Upper lobe of left lung (tissue), 6 donors: Measurements from ENCODE around the gene GCC1. TPM values are rescaled to one million over a fixed set of nuclear protein-coding genes. Genes with fewer than 3 reads are reported as not detected.

ENCODE experiments used
- ATAC-seq, 2 donors: fragments of 200-7000 bp; cut with Tn5 transposase; one replicate each; pipeline ENCODE4 v1.9.1; 2022; ENCODE audit warnings: mild to moderate bottlenecking in 2 of 2, moderate library complexity in 2 of 2; ENCODE audit not compliant: low FRiP score in 2 of 2
- DNase-seq, 2 donors: peaks; one replicate each; pipeline ENCODE4 v3.0.0-alpha.2; 2019 to 2020
- H3K27ac ChIP-seq, 4 donors: fragments of 200-600 bp; sonication (generic); one replicate each; pipeline ENCODE4 v1.5.1; 2016 to 2019
- H3K27me3 ChIP-seq, 4 donors: fragments of 200-600 bp; sonication (generic); one replicate each; pipeline ENCODE4 v1.5.1; 2017 to 2019
- H3K36me3 ChIP-seq, 4 donors: fragments of 200-600 bp; sonication (generic); one replicate each; pipeline ENCODE4 v1.5.1; 2016 to 2019
- H3K4me1 ChIP-seq, 4 donors: fragments of 200-600 bp; sonication (generic); one replicate each; pipeline ENCODE4 v1.5.1; 2018 to 2019
- H3K4me3 ChIP-seq, 4 donors: fragments of 200-600 bp; sonication (generic); one replicate each; pipeline ENCODE4 v1.5.1; 2017 to 2019; ENCODE audit warnings: mild to moderate bottlenecking in 2 of 4, moderate library complexity in 1 of 4
- H3K9me3 ChIP-seq, 4 donors: fragments of 200-600 bp; sonication (generic); one replicate each; pipeline ENCODE4 v1.5.1; 2018 to 2019
- EP300 ChIP-seq, 4 donors: sonication (generic); formaldehyde crosslinking; IDR thresholded peaks; one replicate each; pipeline ENCODE4 v1.5.1; 2017; ENCODE audit warnings: antibody characterized with exemption in 4 of 4, control low read depth in 2 of 4
- POLR2A ChIP-seq, 4 donors: fragments of 450-650 bp; IDR thresholded peaks; one replicate each; pipeline ENCODE4 v1.5.1; 2016 to 2017; ENCODE audit warnings: antibody characterized with exemption in 4 of 4, mild to moderate bottlenecking in 2 of 4
- POLR2AphosphoS5 ChIP-seq, 2 donors: sonication (generic); formaldehyde crosslinking; IDR thresholded peaks; one replicate each; pipeline ENCODE4 v1.5.1; 2017; ENCODE audit warnings: antibody characterized with exemption in 2 of 2
- WGBS, 2 donors: methylation state at CpG; one replicate each; pipeline ENCODE4 v1.1.5; 2017 to 2018; 5-methylcytosine and 5-hydroxymethylcytosine counted together
- total RNA-seq, 6 donors: library from RNA; depleted of rRNA in 4 of 6; stranded (reverse); fragments of >200 nt in 4 of 6; gene quantifications; one replicate each; pipeline versions ENCODE4 v1.1.0 to v1.2.1, GENCODE V29; 2016 to 2021
- TF ChIP-seq, protein P1 (sequence below), 6 experiments: fragments of 450-650 bp in 4 of 6; fragments of 200-600 bp in 2 of 6; sonication (generic) in 2 of 6; IDR thresholded peaks; one replicate each; pipeline ENCODE4 v1.5.1; 2016 to 2019; ENCODE audit warnings: antibody characterized with exemption in 6 of 6
- donor health status: DM: no; HTN: no; CAD: no; lungs with moderate emphysema.
- donor health status: DM: no; HTN: yes; CAD: no; lungs with severe emphysema.

GCC1 gene
- total RNA-seq, 6 donors from 2014 or later = 12.6 to 19.5 (median 17.4) TPM

DNA sequence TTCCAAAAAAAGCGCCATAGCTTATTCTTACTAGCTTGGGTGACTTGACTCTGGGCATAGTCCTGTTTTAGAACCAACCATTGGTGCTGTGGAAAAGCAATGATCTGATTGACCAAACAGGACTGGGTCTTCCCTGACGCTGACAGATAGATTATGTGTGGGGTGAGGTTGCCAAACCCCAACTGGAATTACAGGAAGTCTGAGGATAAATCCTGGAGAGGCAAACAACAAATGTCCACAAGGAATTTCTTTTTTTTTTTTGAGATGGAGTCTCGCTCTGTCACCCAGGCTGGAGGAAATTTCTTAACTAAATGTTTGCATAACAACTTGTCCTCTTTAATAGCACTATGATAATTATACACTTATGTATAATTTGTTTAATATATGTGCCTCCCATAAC lies 19.2 kb downstream of the GCC1 start:
- ATAC-seq = no peak

DNA sequence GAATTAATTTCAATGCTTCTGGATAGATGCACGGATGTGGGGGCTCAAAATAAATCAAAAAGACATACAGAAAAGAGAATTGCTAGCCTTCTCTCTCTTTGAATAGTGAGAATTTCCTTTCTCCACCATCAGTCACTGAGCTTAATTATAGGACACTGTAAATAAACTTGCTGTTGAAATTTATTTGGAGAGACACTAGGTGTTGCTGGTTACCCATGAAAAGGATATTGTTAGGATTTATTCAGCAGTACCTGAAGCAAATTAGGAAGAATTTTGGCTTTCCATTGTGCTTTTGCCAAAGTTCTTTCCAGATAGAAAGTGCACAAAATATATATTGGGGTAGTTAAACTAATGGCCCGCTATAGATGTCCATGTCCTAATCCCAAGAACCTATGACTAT lies 27.6 kb downstream of the GCC1 start:
- 75 to 82% methylated on average over 2 of the region's 2 CpGs for WGBS, 2 donors
- no peak for ATAC-seq
- TF ChIP-seq POLR2A (IDR thresholded peaks at IDR 0.05) (no peak), POLR2AphosphoS5 (IDR thresholded peaks at IDR 0.05) (no peak), EP300 (IDR thresholded peaks at IDR 0.05) (no peak)
- TF ChIP-seq, protein P1, sequence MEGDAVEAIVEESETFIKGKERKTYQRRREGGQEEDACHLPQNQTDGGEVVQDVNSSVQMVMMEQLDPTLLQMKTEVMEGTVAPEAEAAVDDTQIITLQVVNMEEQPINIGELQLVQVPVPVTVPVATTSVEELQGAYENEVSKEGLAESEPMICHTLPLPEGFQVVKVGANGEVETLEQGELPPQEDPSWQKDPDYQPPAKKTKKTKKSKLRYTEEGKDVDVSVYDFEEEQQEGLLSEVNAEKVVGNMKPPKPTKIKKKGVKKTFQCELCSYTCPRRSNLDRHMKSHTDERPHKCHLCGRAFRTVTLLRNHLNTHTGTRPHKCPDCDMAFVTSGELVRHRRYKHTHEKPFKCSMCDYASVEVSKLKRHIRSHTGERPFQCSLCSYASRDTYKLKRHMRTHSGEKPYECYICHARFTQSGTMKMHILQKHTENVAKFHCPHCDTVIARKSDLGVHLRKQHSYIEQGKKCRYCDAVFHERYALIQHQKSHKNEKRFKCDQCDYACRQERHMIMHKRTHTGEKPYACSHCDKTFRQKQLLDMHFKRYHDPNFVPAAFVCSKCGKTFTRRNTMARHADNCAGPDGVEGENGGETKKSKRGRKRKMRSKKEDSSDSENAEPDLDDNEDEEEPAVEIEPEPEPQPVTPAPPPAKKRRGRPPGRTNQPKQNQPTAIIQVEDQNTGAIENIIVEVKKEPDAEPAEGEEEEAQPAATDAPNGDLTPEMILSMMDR (IDR thresholded peaks at IDR 0.05) = no peak

More for the DNA sequence above, 19.2 kb downstream of the GCC1 start:
- DNase-seq = no peak
- Histone ChIP-seq H3K4me3 (no peak overlapping the region), H3K4me1 (no peaks in the 10 kb centered on the region), H3K27me3 (no peaks in the 10 kb centered on the region), H3K9me3 (no peaks in the 10 kb centered on the region), H3K36me3 (no peaks in the 10 kb centered on the region), H3K27ac (no peak overlapping the region)
- no peak for TF ChIP-seq EP300 (IDR thresholded peaks at IDR 0.05)
- TF ChIP-seq POLR2A (IDR thresholded peaks at IDR 0.05) = no peak
- TF ChIP-seq, protein P1 (IDR thresholded peaks at IDR 0.05) = no peak
- no peak for TF ChIP-seq POLR2AphosphoS5 (IDR thresholded peaks at IDR 0.05)
- 49 to 61% methylated on average over 3 of the region's 3 CpGs for WGBS, 2 donors

DNA sequence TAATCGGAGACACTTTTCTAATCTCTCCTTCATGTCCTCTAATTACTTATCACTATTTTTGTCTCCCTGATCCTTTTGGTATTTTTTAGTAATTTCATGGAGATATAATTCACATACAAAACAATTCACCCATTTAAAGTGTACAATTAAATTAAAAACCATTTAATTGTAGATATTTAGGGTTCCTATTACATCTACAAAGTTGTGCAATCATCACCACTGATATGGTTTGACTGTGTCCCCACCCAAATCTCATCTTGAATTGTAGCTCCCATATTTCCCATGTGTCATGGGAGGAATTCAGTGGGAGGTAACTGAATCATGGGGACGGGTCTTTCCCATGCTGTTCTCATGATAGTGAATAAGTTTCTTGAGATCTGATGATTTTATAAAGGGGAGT lies 29.0 kb downstream of the GCC1 start:
- no peak for ATAC-seq
- 81 to 84% methylated on average over 2 of the region's 2 CpGs for WGBS, 2 donors

More for the DNA sequence above, 27.6 kb downstream of the GCC1 start:
- H3K27me3 ChIP-seq = no peaks in the 10 kb centered on the region
- no peaks in the 10 kb centered on the region for H3K9me3 ChIP-seq
- no peak overlapping the region for H3K4me3 ChIP-seq
- DNase-seq = no peak
- H3K36me3 ChIP-seq = no peaks in the 10 kb centered on the region
- H3K27ac ChIP-seq = no peak overlapping the region
- no peaks in the 10 kb centered on the region for H3K4me1 ChIP-seq

DNA sequence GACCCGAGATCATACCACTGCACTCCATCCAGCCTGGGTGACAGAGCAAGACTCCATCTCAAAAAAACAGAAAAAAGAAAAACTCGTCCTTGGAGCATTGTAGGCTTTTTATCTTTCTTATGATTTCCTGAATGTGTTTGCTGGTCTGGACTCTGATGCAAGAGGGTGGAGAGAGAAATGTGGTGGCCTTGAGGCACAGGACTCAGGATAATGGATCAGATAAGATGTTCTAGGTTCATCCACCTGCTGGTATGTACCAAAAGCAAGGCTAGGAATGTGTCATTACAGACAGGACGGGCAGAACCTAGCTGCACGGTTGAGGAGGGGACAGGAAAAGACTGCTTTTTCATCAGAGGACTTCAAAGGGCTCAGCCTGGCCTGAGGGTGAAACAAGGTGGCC lies 33.5 kb downstream of the GCC1 start:
- ATAC-seq = no peak
- WGBS, 2 donors = 68 to 86% methylated on average over 4 of the region's 4 CpGs
- Histone ChIP-seq H3K9me3 (no peaks in the 10 kb centered on the region), H3K4me3 (no peak overlapping the region), H3K4me1 (no peaks in the 10 kb centered on the region), H3K36me3 (no peaks in the 10 kb centered on the region), H3K27me3 (no peaks in the 10 kb centered on the region), H3K27ac (no peak overlapping the region)
- TF ChIP-seq, protein P1 (IDR thresholded peaks at IDR 0.05) = no peak
- TF ChIP-seq POLR2A (IDR thresholded peaks at IDR 0.05) = no peak
- DNase-seq = no peak

More for the DNA sequence above, 29.0 kb downstream of the GCC1 start:
- no peaks in the 10 kb centered on the region for H3K9me3 ChIP-seq
- DNase-seq = no peak
- no peak overlapping the region for H3K4me3 ChIP-seq
- TF ChIP-seq, protein P1 (IDR thresholded peaks at IDR 0.05) = no peak
- no peak for TF ChIP-seq POLR2AphosphoS5 (IDR thresholded peaks at IDR 0.05)
- TF ChIP-seq EP300 (IDR thresholded peaks at IDR 0.05) = no peak
- TF ChIP-seq POLR2A (IDR thresholded peaks at IDR 0.05) = no peak
- H3K27me3 ChIP-seq = no peaks in the 10 kb centered on the region
- no peak overlapping the region for H3K27ac ChIP-seq
- H3K4me1 ChIP-seq = no peaks in the 10 kb centered on the region
- H3K36me3 ChIP-seq = no peaks in the 10 kb centered on the region

DNA sequence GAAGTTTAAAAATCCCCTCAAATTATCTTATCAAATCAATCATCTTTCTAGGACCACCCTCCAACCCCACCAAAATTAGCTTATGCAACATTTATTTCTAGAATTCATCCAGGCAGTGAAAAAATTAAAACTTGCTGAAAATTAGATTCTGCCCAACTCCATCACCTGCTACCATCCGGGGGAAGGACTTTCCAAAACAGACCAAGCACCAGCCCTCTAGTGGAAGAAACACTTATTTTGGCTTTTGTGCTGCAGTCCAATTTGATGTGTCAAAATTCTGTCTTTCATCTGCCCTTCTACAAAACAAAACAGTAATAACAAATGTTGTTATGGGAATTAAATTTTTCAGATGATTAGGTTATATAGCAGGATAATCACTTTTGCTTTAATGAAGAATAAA lies 35.1 kb downstream of the GCC1 start:
- DNase-seq (no peak), ATAC-seq (no peak)
- Histone ChIP-seq H3K4me1 (no peaks in the 10 kb centered on the region), H3K27ac (no peak overlapping the region), H3K36me3 (no peaks in the 10 kb centered on the region), H3K4me3 (no peak overlapping the region), H3K9me3 (peaks cover 0 to 8% (median 2%) of the 10 kb centered on the region in 4 donors), H3K27me3 (no peaks in the 10 kb centered on the region)
- TF ChIP-seq EP300 (IDR thresholded peaks at IDR 0.05) (no peak), POLR2AphosphoS5 (IDR thresholded peaks at IDR 0.05) (no peak), POLR2A (IDR thresholded peaks at IDR 0.05) (no peak)
- TF ChIP-seq, protein P1 (IDR thresholded peaks at IDR 0.05) = no peak
- 43 to 50% methylated on average over 1 of the region's 1 CpG for WGBS, 2 donors
